ENCODE results near the gene WBP2.

Gene WBP2

GRCh38 chr17:75826561-75827307 lies 28.4 kb downstream of the WBP2 start:
- DNase-seq, result no peak

DNA sequence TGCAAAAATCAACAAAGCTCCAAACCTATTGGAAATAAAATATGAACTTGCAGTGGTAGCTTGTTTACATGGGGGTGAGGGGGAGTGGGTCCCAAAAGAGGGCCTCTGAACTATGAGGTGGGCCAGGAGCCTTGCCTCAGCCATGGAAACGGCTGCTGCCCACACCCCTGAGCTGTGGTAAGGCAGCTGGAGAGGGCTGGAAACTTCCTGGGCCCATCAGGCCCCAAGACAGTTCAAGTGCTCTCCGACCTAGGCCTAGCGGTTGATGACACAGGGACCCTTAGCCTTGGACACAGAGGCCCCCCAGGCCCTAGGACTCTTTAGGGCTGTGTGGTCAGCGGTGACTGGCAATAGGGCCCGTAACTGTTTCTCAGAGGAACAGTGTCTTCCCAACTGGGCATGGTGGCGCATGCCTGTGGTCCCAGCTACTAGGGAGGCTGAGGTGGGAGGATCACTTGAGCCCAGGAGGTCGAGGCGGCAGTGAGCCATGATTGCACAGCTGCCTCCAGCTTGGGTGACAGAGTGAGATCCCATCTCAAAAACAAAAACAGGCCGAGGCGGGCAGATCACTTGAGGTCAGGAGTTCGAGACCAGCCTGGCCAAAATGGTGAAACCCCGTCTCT lies 29.3 kb downstream of the WBP2 start:
- no peak for DNase-seq

GRCh38 chr17:75825149-75825552 lies 30.0 kb downstream of the WBP2 start:
- no peak for DNase-seq

- no peak for DNase-seq
Observed at GRCh38 chr17:75824666-75825065, 30.5 kb downstream of the WBP2 start.

GRCh38 chr17:75824050-75824552 lies 31.0 kb downstream of the WBP2 start:
- DNase-seq, result no peak

DNA sequence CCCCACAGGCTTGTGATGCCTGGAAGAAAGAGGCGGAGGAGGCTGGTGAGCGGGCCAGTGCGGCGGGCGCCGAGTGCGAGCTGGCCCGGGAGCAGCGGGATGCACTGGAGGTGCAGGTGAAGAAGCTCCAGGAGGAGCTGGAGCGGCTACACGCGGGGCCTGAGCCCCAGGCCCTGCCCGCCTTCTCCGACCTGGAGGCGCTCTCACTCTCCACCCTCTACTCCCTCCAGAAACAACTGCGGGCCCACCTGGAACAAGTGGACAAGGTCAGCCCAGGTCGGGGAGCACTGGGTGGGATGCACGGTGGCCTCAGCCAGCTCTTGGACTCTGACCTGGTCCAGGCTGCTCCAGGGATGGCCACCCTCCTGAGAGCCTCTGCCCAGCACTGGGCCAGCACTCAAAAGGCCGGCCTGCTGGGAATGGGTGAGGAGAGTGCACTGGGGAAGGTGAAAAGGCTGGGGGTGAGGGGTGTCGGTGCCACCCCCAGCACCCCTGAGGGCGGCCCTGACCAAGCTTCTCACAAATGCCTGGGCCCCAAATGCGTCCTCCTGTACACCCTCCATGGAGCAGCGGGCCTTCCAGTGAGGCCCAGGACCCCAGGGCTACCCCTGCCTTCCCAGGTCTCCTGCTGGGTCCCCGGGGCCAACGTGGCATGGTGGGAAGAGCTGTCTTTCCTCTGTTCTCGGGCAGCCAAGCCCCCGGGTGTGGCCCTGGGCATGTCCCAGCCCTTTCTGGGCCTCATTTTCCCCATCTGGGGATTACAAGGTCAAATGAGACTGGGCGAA lies 31.7 kb downstream of the WBP2 start:
- no peak for DNase-seq

- DNase-seq, result no peak
Observed at GRCh38 chr17:75822800-75823166, 32.4 kb downstream of the WBP2 start.

DNA sequence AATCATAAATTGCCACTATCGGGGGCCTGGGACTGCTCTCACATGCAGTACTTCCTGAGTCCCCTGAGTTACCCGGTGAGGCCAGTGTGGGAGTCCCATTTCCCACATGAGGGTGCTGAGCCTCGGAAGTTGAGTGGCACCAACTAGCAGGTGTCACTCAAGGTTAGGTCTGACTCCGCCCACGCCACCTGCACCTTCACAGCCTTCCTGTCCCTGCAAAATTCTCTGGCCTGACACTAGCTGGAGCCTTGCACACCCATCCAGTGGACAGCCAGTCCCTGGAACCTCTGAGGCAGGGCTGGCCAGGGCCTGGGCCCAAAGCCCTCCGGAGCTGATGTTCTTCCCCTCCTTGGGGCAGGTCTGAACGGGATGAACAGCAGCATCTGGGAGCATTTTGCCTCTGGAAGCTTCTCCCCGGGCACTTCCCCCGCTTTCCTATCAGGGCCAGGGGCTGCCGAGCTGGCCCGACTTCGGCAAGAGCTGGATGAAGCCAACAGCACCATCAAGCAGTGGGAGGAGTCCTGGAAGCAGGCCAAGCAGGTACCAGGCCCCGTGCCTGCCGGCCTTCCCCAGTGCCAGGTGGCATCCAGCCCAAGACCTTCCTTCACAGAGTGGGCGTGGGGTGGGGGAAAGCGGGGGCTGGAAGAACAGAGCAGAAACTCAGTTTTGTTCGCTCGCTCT lies 32.9 kb downstream of the WBP2 start:
- peak in 1 of 2 experiments; percentile 30 for DNase-seq

DNA sequence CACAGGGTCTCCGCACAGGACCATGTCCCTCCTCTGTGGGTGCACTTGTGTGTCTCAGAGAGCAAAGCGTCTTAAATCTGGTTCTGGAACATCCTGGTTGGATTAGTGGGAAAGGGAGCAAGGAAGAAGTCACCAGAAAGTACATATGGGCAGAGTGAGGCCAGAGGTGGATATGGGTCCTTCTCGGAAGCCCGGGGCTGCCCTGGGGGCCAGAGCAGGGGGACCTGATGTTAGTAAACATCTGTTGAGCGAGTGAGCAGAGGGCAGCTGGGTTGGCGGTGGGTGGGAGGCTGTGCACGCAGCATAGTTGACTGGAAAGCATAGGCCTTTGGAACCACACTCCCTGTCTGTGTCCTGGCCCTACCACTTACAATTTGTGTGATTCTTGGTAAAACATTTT lies 33.6 kb downstream of the WBP2 start:
- DNase-seq, result no peak

GRCh38 chr17:75820094-75821080 lies 34.7 kb downstream of the WBP2 start:
- DNase-seq, result no peak

DNA sequence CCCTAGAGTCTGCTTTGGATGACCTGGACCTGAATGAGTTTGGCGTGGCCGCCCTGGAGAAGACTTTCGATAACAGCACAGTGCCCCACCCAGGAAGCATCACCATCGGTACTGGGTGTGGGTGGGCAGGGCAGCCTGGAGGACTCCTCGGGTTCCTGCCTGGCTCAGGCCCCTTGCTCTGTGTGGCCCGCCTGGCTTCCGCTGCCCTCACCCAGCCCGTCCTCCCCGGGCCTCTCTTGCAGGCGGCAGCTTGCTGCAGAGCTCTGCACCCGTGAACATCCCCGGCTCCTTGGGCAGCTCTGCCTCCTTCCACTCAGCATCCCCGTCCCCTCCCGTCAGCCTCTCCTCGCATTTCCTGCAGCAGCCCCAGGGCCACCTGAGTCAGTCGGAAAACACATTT lies 35.5 kb downstream of the WBP2 start:
- DNase-seq, result no peak

DNA sequence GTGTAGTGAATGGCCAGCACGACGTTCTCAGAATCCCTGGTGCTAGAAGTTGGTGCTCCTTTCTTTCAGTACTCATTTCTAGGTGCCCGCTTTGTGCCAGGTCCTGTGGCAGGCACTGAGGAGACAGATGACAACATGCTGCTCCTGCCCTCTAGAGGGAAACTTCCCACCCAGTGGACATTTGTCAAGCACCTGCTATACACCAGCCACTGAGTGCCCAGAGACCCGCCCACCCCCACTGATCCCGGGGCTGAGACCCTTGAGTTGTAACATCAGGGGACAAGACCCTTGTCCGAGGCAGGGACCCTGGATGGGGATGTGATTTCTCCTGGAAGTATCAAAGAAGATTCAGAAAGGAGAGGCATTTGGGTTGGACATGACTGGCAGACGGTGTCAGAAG lies 36.0 kb downstream of the WBP2 start:
- no peak for DNase-seq

GRCh38 chr17:75818326-75818885 lies 36.7 kb downstream of the WBP2 start:
- DNase-seq, result no peak

GRCh38 chr17:75817571-75817970 lies 37.6 kb downstream of the WBP2 start:
- no peak for DNase-seq

GRCh38 chr17:75816693-75817092 lies 38.4 kb downstream of the WBP2 start:
- DNase-seq, result no peak

- no peak for DNase-seq
Observed at GRCh38 chr17:75815399-75815798, 39.7 kb downstream of the WBP2 start.

- DNase-seq, result no peak
Observed at GRCh38 chr17:75814900-75815373, 40.2 kb downstream of the WBP2 start.

DNA sequence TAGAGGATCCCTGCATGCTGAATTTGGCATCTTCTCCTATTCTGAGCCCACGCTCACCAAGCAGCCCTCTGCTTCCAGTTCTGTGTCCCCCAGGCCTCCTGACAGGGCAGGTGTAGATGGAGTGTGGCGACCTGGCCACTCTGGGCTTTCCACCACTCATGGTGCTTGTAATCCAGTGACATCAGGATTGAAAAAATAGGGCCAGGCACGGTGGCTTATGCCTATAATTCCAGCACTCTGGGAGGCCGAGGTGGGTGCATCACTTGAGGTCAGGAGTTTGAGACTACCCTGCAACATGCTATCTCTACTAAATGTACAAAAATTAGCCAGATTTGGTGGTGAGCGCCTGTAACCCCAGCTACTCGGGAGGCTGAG lies 41.1 kb downstream of the WBP2 start:
- DNase-seq, result no peak

DNA sequence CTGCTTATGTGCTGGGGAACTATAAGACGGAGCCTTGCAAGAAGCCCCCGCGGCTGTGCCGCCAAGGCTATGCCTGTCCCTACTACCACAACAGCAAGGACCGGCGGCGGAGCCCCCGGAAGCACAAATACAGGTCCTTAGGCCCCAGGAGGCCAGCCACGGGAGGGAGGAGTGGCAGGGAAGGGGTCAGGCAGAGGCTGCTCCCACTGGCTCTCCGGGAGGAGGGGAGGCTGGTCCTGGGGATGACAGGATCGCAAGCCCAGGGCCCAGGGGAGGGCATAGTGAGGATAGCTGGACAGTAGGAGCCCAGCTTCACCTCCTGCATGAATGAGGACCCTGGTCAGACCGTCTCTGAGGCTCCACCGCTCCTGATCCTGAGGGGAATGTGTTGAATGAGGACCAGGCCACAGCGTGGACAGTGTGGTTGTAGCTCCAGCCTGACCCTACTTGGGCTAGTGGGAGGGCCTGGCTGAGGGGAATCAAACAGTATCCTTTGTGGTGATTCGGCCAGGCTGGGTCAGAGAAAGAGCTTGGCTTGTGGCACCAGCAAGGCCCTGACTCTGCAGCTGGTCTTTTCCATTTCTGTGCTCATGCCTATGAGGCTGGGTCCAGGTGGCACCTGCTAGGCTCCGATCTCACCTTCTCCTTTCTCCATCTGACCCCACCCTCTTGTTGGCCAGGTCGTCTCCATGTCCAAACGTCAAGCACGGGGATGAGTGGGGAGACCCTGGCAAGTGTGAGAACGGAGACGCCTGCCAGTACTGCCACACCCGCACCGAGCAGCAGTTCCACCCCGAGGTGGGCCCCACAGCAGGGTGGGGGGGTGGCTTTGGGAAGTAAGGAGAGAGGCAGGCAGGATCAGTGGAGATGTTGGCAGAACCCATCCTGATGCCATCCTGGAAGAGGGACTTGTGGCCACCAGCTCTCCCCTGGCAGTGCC lies 41.8 kb downstream of the WBP2 start:
- DNase-seq, result no peak

Measured in activated CD4-positive, alpha-beta T cell treated with anti-CD3 and anti-CD28 coated beads, Interleukin-2, amount 50 U/mL, for 4 hours (primary cell).